HG02938 (cell line): ENCODE measurements around the gene MFAP2.

ENCODE experiments used
- ATAC-seq: cut with Tn5 transposase; IDR thresholded peaks from one replicate; pipeline ENCODE4 v1.9.1; 2021; ENCODE audit warnings: mild to moderate bottlenecking, moderate library complexity; ENCODE audit not compliant: unreplicated experiment

Gene MFAP2

GRCh38 chr1:16980473-16981268, at the start of gene MFAP2:
Gene MFAP2, minus strand, starts transcription at chr1:16980620. Its CDS starts 2,347 bp downstream, at chr1:16978273.
- ATAC-seq: no peak

GRCh38 chr1:17030206-17030605, 49.8 kb upstream of the MFAP2 start:
- no peak for ATAC-seq

- ATAC-seq: no peak
Observed at GRCh38 chr1:17028662-17029188, 48.3 kb upstream of the MFAP2 start.

- no peak for ATAC-seq
Observed at GRCh38 chr1:17027900-17028299, 47.5 kb upstream of the MFAP2 start.

GRCh38 chr1:17027403-17027802, 47.0 kb upstream of the MFAP2 start:
- ATAC-seq: no peak

- ATAC-seq: no peak
Observed at GRCh38 chr1:17024721-17025120, 44.3 kb upstream of the MFAP2 start.

- no peak for ATAC-seq
Observed at GRCh38 chr1:17023573-17023972, 43.2 kb upstream of the MFAP2 start.

GRCh38 chr1:17023102-17023501, 42.7 kb upstream of the MFAP2 start:
- ATAC-seq: no peak

GRCh38 chr1:17021896-17022295, 41.5 kb upstream of the MFAP2 start:
- ATAC-seq: no peak

GRCh38 chr1:17020502-17020901, 40.1 kb upstream of the MFAP2 start:
- ATAC-seq: no peak

GRCh38 chr1:17018849-17019248, 38.4 kb upstream of the MFAP2 start:
- ATAC-seq: no peak

- no peak for ATAC-seq
Observed at GRCh38 chr1:17017435-17017834, 37.0 kb upstream of the MFAP2 start.

GRCh38 chr1:17016317-17016661, 35.9 kb upstream of the MFAP2 start:
- no peak for ATAC-seq

- no peak for ATAC-seq
Observed at GRCh38 chr1:17014671-17015567, 34.5 kb upstream of the MFAP2 start.

GRCh38 chr1:17013491-17014320, 33.3 kb upstream of the MFAP2 start:
- no peak for ATAC-seq

- no peak for ATAC-seq
Observed at GRCh38 chr1:17012775-17013490, 32.5 kb upstream of the MFAP2 start.

GRCh38 chr1:17011439-17012307, 31.3 kb upstream of the MFAP2 start, which contains the start of gene ATP13A2:
Gene ATP13A2, minus strand, starts transcription at chr1:17011928. Its CDS starts 190 bp downstream, at chr1:17011738.
- peak; percentile 78 for ATAC-seq

GRCh38 chr1:17011092-17011438, 30.6 kb upstream of the MFAP2 start:
- ATAC-seq: no peak

- no peak for ATAC-seq
Observed at GRCh38 chr1:17009706-17010105, 29.3 kb upstream of the MFAP2 start.
